Measurements from ENCODE around the gene ARFGEF3. TPM values are rescaled to one million over a fixed set of nuclear protein-coding genes. Genes with fewer than 3 reads are reported as not detected.

ARFGEF3 gene
- total and polyA plus RNA-seq, 4 donors: 4.7 to 28.1 (median 14.0) TPM

DNA sequence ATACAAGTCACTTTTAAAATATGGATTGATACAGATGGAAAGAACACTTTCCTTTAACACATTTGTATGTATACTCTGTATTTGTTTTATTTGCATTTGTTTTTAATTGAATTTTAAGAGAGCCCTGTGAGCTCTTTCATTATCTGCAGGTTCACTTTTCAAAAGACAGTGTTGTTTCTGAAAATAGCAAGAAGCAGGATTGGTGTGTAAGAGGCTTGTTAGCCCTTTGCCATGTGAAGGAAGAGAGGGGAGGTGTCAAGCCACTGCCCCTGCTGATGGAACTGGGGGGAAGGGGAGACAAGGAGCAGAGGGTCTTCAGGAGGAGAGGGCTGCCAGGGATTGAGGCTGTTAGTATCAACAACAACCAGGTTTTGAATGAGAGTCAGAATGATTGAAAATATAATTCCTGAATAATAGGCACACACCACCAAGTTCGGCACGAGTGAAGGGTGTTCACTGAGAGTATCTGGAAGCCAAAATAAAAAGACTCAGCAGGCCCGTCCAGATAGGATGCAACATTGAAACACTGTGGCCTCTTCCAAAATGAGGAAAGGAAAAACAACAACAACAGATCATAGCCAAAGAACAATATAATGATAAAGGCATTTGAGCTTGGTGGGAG, 69.1 kb downstream of the ARFGEF3 start:
- peaks cover 0 to 5% (median 3%) of the 10 kb centered on the region in 5 donors for H3K4me1 ChIP-seq (ENCODE audit: control insufficient read depth in 5 of 5, insufficient read depth in 5 of 5, low read length in 5 of 5)
- ATAC-seq (ENCODE audit: insufficient read depth, low FRiP score): no peak
- H3K9me3 ChIP-seq (ENCODE audit: control insufficient read depth in 4 of 4, insufficient read depth in 3 of 4, low read length in 3 of 4): no peaks in the 10 kb centered on the region
- H3K36me3 ChIP-seq (ENCODE audit: control insufficient read depth in 4 of 4, insufficient read depth in 4 of 4, low read length in 4 of 4): no peaks in the 10 kb centered on the region
- peak overlapping the region in 1 of 2 donors; percentile 49 for H3K27ac ChIP-seq (ENCODE audit: low read depth in 1 of 2, low read length in 1 of 2)
- H3K9ac ChIP-seq (ENCODE audit: insufficient read depth in 1 of 2, low read length in 2 of 2): no peak overlapping the region
- TF ChIP-seq CTCF (IDR thresholded peaks at IDR 0.05; ENCODE audit: control extremely low read depth, extremely low read depth): no peak
- 62 to 80% methylated on average over 3 of the region's 3 CpGs for WGBS, 2 donors
- H3K27me3 ChIP-seq (ENCODE audit: control insufficient read depth in 3 of 3, insufficient read depth in 3 of 3, low read length in 2 of 3): no peaks in the 10 kb centered on the region
- no peak for DNase-seq
- no peak overlapping the region for H3K4me3 ChIP-seq

DNA sequence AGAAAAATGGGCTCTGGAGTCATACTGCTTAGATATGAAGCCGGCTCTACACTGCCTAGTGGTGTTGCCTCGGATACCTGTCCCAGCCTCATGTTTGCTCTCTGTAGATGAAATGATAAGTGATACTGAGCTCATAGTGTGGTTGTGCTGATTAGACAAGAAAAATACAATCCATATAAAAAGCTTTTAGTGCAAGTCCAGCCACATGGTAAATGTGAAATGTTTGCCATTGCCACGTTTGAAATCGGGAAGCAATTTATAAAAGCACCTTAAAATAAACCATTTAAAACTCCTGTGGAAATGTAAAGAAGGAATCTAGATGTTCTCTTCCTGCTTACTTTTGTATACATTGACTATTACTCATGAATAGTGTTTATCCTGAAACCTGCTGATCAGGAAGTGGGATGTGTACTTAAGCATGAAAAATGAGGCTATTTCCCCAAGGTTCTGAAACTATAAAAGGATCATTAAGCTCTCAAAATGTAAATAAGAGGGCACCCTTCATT, 69.7 kb downstream of the ARFGEF3 start:
- Histone ChIP-seq H3K36me3 (ENCODE audit: control insufficient read depth in 4 of 4, insufficient read depth in 4 of 4, low read length in 4 of 4) (no peaks in the 10 kb centered on the region), H3K4me3 (no peak overlapping the region), H3K9me3 (ENCODE audit: control insufficient read depth in 4 of 4, insufficient read depth in 3 of 4, low read length in 3 of 4) (no peaks in the 10 kb centered on the region), H3K27ac (ENCODE audit: low read depth in 1 of 2, low read length in 1 of 2) (peak overlapping the region in 1 of 2 donors; percentile 11), H3K9ac (ENCODE audit: insufficient read depth in 1 of 2, low read length in 2 of 2) (no peak overlapping the region), H3K4me1 (ENCODE audit: control insufficient read depth in 5 of 5, insufficient read depth in 5 of 5, low read length in 5 of 5) (peaks cover 0 to 5% (median 3%) of the 10 kb centered on the region in 5 donors), H3K27me3 (ENCODE audit: control insufficient read depth in 3 of 3, insufficient read depth in 3 of 3, low read length in 2 of 3) (no peaks in the 10 kb centered on the region)
- ATAC-seq (ENCODE audit: insufficient read depth, low FRiP score) (no peak), DNase-seq (peak in 2 of 3 donors; percentile 16 to 38)
- TF ChIP-seq CTCF (IDR thresholded peaks at IDR 0.05; ENCODE audit: control extremely low read depth, extremely low read depth): no peak
- 39 to 53% methylated on average over 4 of the region's 4 CpGs for WGBS, 2 donors

GRCh38 chr6:138234363-138234762, 72.6 kb downstream of the ARFGEF3 start:
- TF ChIP-seq CTCF (IDR thresholded peaks at IDR 0.05; ENCODE audit: control extremely low read depth, extremely low read depth): no peak
- H3K27ac ChIP-seq (ENCODE audit: low read depth in 1 of 2, low read length in 1 of 2): no peak overlapping the region
- peaks cover 0 to 4% (median 0%) of the 10 kb centered on the region in 5 donors for H3K4me1 ChIP-seq (ENCODE audit: control insufficient read depth in 5 of 5, insufficient read depth in 5 of 5, low read length in 5 of 5)
- no peaks in the 10 kb centered on the region for H3K9me3 ChIP-seq (ENCODE audit: control insufficient read depth in 4 of 4, insufficient read depth in 3 of 4, low read length in 3 of 4)
- ATAC-seq (ENCODE audit: insufficient read depth, low FRiP score): no peak
- WGBS, 2 donors: 64 to 81% methylated on average over 2 of the region's 2 CpGs
- H3K36me3 ChIP-seq (ENCODE audit: control insufficient read depth in 4 of 4, insufficient read depth in 4 of 4, low read length in 4 of 4): no peaks in the 10 kb centered on the region
- no peak overlapping the region for H3K9ac ChIP-seq (ENCODE audit: insufficient read depth in 1 of 2, low read length in 2 of 2)
- H3K27me3 ChIP-seq (ENCODE audit: control insufficient read depth in 3 of 3, insufficient read depth in 3 of 3, low read length in 2 of 3): no peaks in the 10 kb centered on the region
- no peak for DNase-seq
- no peak overlapping the region for H3K4me3 ChIP-seq

Data from lung (tissue), 12 donors.